ENCODE results near the gene NELL1. TPM values are rescaled to one million over a fixed set of nuclear protein-coding genes. Genes with fewer than 3 reads are reported as not detected.

The NELL1 gene
- total RNA-seq, 1 experiment from 2014 or later = 0.22 TPM

DNA sequence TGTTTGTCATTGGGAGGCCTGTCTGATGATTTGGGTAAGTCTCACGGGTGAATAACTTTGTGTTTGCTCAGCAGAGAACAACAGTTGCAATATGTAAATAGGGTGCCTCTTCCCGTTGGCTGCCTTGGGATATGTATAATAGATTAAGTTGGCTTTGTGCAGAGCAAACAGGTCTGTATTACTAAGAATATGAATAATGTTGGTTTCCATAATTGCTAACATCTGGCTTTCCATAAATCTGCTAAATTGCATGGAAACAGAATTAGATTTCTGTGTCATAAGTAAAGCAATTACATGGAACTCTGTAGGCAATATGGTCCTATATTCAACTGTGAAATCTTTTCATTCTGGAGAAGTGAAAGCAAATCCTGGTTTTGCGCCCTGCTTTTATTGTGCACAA lies 887.5 kb downstream of the NELL1 start:
- Histone ChIP-seq H4K91ac (ENCODE audit: insufficient read length, low read depth, low read length) (no peak overlapping the region), H4K20me1 (ENCODE audit: control insufficient read depth, insufficient read depth, insufficient read length) (no peaks in the 10 kb centered on the region), H2BK5ac (ENCODE audit: insufficient read length, low read length) (no peak overlapping the region), H3K18ac (ENCODE audit: insufficient read length, low read depth, low read length) (no peak overlapping the region), H2BK120ac (ENCODE audit: low read depth, low read length, poor library complexity, severe bottlenecking) (no peak overlapping the region), H3K56ac (ENCODE audit: insufficient read length, low read depth, low read length) (no peak overlapping the region), H3T11ph (ENCODE audit: low read length) (no peak overlapping the region), H3K9me3 (ENCODE audit: control insufficient read depth, low read depth, low read length) (no peaks in the 10 kb centered on the region), H2AFZ (ENCODE audit: low read length) (no peak overlapping the region), H3K4ac (ENCODE audit: low read depth, low read length) (no peak overlapping the region), H3K4me2 (ENCODE audit: insufficient read depth, insufficient read length, low read length) (no peak overlapping the region), H2BK12ac (ENCODE audit: insufficient read length, low read depth, low read length) (no peak overlapping the region), H3K9ac (ENCODE audit: extremely low read depth, insufficient read length, low read length) (no peak overlapping the region), H3K27ac (ENCODE audit: insufficient read length, low read depth, low read length) (no peak overlapping the region), H3K79me2 (ENCODE audit: insufficient read depth, low read length) (no peaks in the 10 kb centered on the region), H2BK20ac (ENCODE audit: low read depth, low read length, poor library complexity, severe bottlenecking) (no peak overlapping the region), H4K5ac (ENCODE audit: insufficient read length, low read depth, low read length) (no peak overlapping the region), H3K14ac (ENCODE audit: insufficient read depth, low read length) (no peak overlapping the region), H3K23me2 (ENCODE audit: insufficient read length, low read depth, low read length, poor library complexity, severe bottlenecking) (no peaks in the 10 kb centered on the region), H3K23ac (ENCODE audit: insufficient read length, low read depth, low read length) (no peak overlapping the region), H3K79me1 (ENCODE audit: insufficient read depth, low read depth, low read length, poor library complexity, severe bottlenecking) (no peaks in the 10 kb centered on the region), H2BK15ac (ENCODE audit: low read depth, low read length) (no peak overlapping the region), H4K8ac (replicated peaks; ENCODE audit: insufficient read length, low read depth, low read length) (no peak overlapping the region), H2AK5ac (ENCODE audit: insufficient read length, low read length) (no peak overlapping the region), H3K27me3 (ENCODE audit: insufficient read depth, low read length) (no peaks in the 10 kb centered on the region), H3K4me1 (ENCODE audit: insufficient read depth, low read length) (no peaks in the 10 kb centered on the region; the same call in 1 of the 2 replicates)
- Mint-ChIP-seq H3K4me3 (no peak overlapping the region), H3K9me3 (no peaks in the 10 kb centered on the region), H3K4me1 (peaks cover 10 to 16% of the 10 kb centered on the region in 2 experiments), H3K36me3 (ENCODE audit: insufficient read depth in 1 of 3, low read depth in 3 of 3) (no peaks in the 10 kb centered on the region), H3K27me3 (ENCODE audit: low read depth) (no peaks in the 10 kb centered on the region), H3K27ac (no peak overlapping the region)
- no peak for DNase-seq
- no CpG with 5 or more reads among the region's 3 CpGs for WGBS (ENCODE audit: extremely low coverage, insufficient read length, low lambda C conversion rate)
- TF ChIP-seq, protein P1, sequence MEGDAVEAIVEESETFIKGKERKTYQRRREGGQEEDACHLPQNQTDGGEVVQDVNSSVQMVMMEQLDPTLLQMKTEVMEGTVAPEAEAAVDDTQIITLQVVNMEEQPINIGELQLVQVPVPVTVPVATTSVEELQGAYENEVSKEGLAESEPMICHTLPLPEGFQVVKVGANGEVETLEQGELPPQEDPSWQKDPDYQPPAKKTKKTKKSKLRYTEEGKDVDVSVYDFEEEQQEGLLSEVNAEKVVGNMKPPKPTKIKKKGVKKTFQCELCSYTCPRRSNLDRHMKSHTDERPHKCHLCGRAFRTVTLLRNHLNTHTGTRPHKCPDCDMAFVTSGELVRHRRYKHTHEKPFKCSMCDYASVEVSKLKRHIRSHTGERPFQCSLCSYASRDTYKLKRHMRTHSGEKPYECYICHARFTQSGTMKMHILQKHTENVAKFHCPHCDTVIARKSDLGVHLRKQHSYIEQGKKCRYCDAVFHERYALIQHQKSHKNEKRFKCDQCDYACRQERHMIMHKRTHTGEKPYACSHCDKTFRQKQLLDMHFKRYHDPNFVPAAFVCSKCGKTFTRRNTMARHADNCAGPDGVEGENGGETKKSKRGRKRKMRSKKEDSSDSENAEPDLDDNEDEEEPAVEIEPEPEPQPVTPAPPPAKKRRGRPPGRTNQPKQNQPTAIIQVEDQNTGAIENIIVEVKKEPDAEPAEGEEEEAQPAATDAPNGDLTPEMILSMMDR (conservative IDR thresholded peaks at IDR 0.05) = no peak

Measured in H9 (cell line).